Lung (tissue), 12 donors: Measurements from ENCODE around the gene ZNF780B. TPM values are rescaled to one million over a fixed set of nuclear protein-coding genes. Genes with fewer than 3 reads are reported as not detected.

ENCODE experiments used
- ATAC-seq: fragments of 200-7000 bp; cut with Tn5 transposase; one replicate; pipeline ENCODE4 v1.9.1; 2020; ENCODE audit warnings: moderate number of reproducible peaks; ENCODE audit not compliant: insufficient read depth, low FRiP score
- DNase-seq, 3 donors: peaks; one replicate each; pipeline ENCODE4 v3.0.0-alpha.2; 2013 to 2017
- H3K27ac ChIP-seq, 2 donors: one replicate each; pipeline ENCODE4 v1.5.1; 2013; ENCODE audit warnings: mild to moderate bottlenecking in 2 of 2, moderate library complexity in 2 of 2, control low read depth in 1 of 2, inconsistent platforms in 1 of 2, low read depth in 1 of 2, low read length in 1 of 2
- H3K27me3 ChIP-seq, 3 donors: one replicate each; pipeline ENCODE4 v1.5.1; 2013; ENCODE audit warnings: low read length in 2 of 3; ENCODE audit not compliant: control insufficient read depth in 3 of 3, insufficient read depth in 3 of 3
- H3K36me3 ChIP-seq, 4 donors: one replicate each; pipeline ENCODE4 v1.5.1; 2013; ENCODE audit warnings: low read length in 4 of 4, mild to moderate bottlenecking in 1 of 4, moderate library complexity in 1 of 4; ENCODE audit not compliant: control insufficient read depth in 4 of 4, insufficient read depth in 4 of 4
- H3K4me1 ChIP-seq, 5 donors: one replicate each; pipeline ENCODE4 v1.5.1; 2013; ENCODE audit warnings: low read length in 5 of 5, mild to moderate bottlenecking in 2 of 5, moderate library complexity in 1 of 5; ENCODE audit not compliant: control insufficient read depth in 5 of 5, insufficient read depth in 5 of 5
- H3K4me3 ChIP-seq: one replicate; pipeline ENCODE4 v1.5.1; 2013; ENCODE audit warnings: mild to moderate bottlenecking, control low read depth, moderate library complexity
- H3K9ac ChIP-seq, 2 donors: one replicate each; pipeline ENCODE4 v1.5.1; 2013; ENCODE audit warnings: low read length in 2 of 2, control low read depth in 1 of 2; ENCODE audit not compliant: insufficient read depth in 1 of 2
- H3K9me3 ChIP-seq, 4 donors: one replicate each; pipeline ENCODE4 v1.5.1; 2013; ENCODE audit warnings: low read length in 3 of 4, mild to moderate bottlenecking in 1 of 4, moderate library complexity in 1 of 4; ENCODE audit not compliant: control insufficient read depth in 4 of 4, insufficient read depth in 3 of 4
- CTCF ChIP-seq: IDR thresholded peaks from 2 replicates; pipeline ENCODE4 v1.5.1; 2012; ENCODE audit warnings: mild to moderate bottlenecking; ENCODE audit errors: control extremely low read depth, extremely low read depth
- WGBS, 2 donors: extraction: QIAGEN DNeasy Blood & Tissue Kit; methylation state at CpG; one replicate each; pipeline ENCODE4 v1.1.7; 2013; 5-methylcytosine and 5-hydroxymethylcytosine counted together
- polyA plus RNA-seq, 2 donors: library from polyadenylated mRNA; stranded (reverse); fragments of 200-250 nt; gene quantifications; one replicate each; pipeline ENCODE4 v1.2.1, GENCODE V29; 2013
- total RNA-seq, 2 donors: library from RNA; depleted of rRNA in 1 of 2; stranded (reverse); fragments of >200 nt in 1 of 2; gene quantifications; one replicate each; pipeline ENCODE4 v1.2.1, GENCODE V29; 2014 to 2021
- donor health status: control.
- donor health status: control.
- donor health status: Bipolar disorder and iron deficiency.
- donor health status: healthy.
- donor health status: DM: yes; HTN: yes; CAD: no.

ZNF780B gene
- total and polyA plus RNA-seq, 4 donors: 4.7 to 39.8 (median 16.3) TPM

GRCh38 chr19:40084948-40085347 lies 28.9 kb upstream of the ZNF780B start:
- H3K4me3 ChIP-seq: no peak overlapping the region
- no peaks in the 10 kb centered on the region for H3K27me3 ChIP-seq
- ATAC-seq: no peak
- no peak overlapping the region for H3K9ac ChIP-seq
- H3K36me3 ChIP-seq: peaks cover 6 to 27% (median 22%) of the 10 kb centered on the region in 4 donors
- peaks cover 2 to 11% (median 5%) of the 10 kb centered on the region in 5 donors for H3K4me1 ChIP-seq
- no peak for TF ChIP-seq CTCF
- WGBS, 2 donors: 90 to 91% methylated on average over 4 of the region's 4 CpGs
- H3K9me3 ChIP-seq: peaks cover 0 to 3% (median 1%) of the 10 kb centered on the region in 4 donors
- H3K27ac ChIP-seq: no peak overlapping the region
- DNase-seq: no peak

GRCh38 chr19:40081411-40081810 lies 25.4 kb upstream of the ZNF780B start:
- no peak overlapping the region for H3K27ac ChIP-seq
- DNase-seq: no peak
- no peak for TF ChIP-seq CTCF

GRCh38 chr19:40080289-40080688 lies 24.3 kb upstream of the ZNF780B start:
- Histone ChIP-seq H3K36me3 (peaks cover 16 to 64% (median 50%) of the 10 kb centered on the region in 4 donors), H3K9ac (no peak overlapping the region), H3K4me1 (no peaks in the 10 kb centered on the region), H3K4me3 (no peak overlapping the region), H3K27me3 (no peaks in the 10 kb centered on the region), H3K27ac (no peak overlapping the region), H3K9me3 (peaks cover 3 to 16% (median 6%) of the 10 kb centered on the region in 4 donors)
- no peak for TF ChIP-seq CTCF
- DNase-seq (no peak), ATAC-seq (no peak)
- 96 to 100% methylated on average over 1 of the region's 1 CpG for WGBS, 2 donors

More at GRCh38 chr19:40081411-40081810, 25.4 kb upstream of the ZNF780B start:
- ATAC-seq: no peak
- Histone ChIP-seq H3K4me1 (no peaks in the 10 kb centered on the region), H3K9ac (no peak overlapping the region), H3K9me3 (peaks cover 3 to 12% (median 6%) of the 10 kb centered on the region in 4 donors), H3K4me3 (no peak overlapping the region), H3K36me3 (peaks cover 14 to 53% (median 41%) of the 10 kb centered on the region in 4 donors), H3K27me3 (no peaks in the 10 kb centered on the region)
- 57 to 83% methylated on average over 1 of the region's 1 CpG for WGBS, 2 donors

- Histone ChIP-seq H3K4me1 (no peaks in the 10 kb centered on the region), H3K9me3 (peaks cover 9 to 22% (median 16%) of the 10 kb centered on the region in 4 donors), H3K4me3 (no peak overlapping the region), H3K36me3 (peaks cover 20 to 78% (median 60%) of the 10 kb centered on the region in 4 donors), H3K9ac (no peak overlapping the region), H3K27ac (no peak overlapping the region), H3K27me3 (no peaks in the 10 kb centered on the region)
- TF ChIP-seq CTCF: no peak
- DNase-seq: no peak
- 50 to 88% methylated on average over 1 of the region's 1 CpG for WGBS, 2 donors
- ATAC-seq: no peak
Measured at GRCh38 chr19:40078377-40078776, 22.3 kb upstream of the ZNF780B start.
